Nucleus accumbens (tissue), 56 donors: ENCODE data around the gene PFKL.
"Not testable (repeated sequence)": the region's sequence is repeated elsewhere in the genome, so short reads cannot be mapped to it uniquely, and the experiment has no call there.

Experiments
- DNase-seq, 56 donors: peaks; one replicate each; lab custom pipeline; 2025; lab: John Stamatoyannopoulos, UW

The PFKL gene

GRCh38 chr21:44273046-44273445 lies 26.8 kb upstream of the PFKL start:
- no peak for DNase-seq

DNA sequence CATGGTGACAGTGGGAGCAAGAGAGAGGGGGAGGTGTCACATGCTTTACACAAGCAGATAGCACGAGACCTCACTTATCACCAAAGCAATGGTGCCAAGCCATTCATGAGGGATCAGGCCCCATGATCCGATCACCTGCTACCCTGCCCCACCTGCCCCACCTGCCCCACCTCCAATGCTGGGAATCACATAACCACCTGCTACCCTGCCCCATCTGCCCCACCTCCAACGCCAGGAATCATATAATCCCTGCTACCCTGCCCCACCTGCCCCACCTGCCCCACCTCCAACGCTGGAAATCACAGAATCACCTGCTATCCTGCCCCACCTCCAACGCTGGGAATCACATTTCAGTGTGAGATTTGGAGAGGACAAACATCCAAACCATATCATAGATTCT lies 24.8 kb upstream of the PFKL start:
- no peak for DNase-seq

GRCh38 chr21:44279354-44280260 lies 20.2 kb upstream of the PFKL start:
- no peak for DNase-seq

DNA sequence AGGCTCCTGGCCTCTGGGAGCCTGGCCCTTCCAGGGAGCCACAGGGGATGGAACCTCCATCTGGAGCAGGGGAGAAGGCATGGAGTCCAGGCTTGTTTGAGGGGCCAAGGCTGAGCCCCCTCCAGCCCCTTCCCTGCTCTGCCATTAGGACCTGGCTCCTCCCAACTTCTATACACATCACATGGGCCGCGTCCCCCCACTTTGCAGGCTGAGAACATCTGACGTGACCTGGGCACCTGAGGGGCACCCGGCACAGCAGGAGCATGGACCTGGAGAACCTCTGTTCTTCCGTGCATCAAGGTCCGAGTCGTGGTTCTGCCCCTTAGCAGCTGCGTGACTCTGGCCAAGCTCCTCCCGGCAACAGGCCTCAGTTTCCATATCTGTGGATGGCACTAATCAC lies 18.1 kb upstream of the PFKL start:
- no peak for DNase-seq

- DNase-seq, result no peak
Observed at GRCh38 chr21:44282370-44282769, 17.5 kb upstream of the PFKL start.

DNA sequence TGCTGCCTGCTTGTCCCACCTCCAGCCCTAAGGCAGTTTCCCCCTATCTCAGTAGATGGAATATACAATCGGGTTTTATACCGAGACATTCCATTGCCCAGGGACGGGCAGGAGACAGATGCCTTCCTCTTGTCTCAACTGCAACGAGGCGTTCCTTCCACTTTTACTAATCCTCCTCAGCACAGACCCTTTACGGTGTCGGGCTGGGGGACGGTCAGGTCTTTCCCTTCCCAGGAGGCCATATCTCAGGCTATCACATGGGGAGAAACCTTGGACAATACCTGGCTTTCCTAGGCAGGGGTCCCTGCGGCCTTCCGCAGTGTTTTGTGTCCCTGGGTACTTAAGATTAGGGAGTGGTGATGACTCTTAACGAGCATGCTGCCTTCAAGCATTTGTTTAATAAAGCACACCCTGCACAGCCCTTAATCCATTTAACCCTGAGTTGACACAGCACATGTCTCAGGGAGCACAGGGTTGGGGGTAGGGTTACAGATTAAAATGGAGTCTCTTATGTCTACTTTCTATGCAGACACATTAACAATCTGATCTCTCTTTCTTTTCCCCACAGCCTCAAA lies 16.6 kb upstream of the PFKL start:
- DNase-seq, result not testable (repeated sequence)

GRCh38 chr21:44283948-44284347 lies 15.9 kb upstream of the PFKL start:
- DNase-seq, result no peak

DNA sequence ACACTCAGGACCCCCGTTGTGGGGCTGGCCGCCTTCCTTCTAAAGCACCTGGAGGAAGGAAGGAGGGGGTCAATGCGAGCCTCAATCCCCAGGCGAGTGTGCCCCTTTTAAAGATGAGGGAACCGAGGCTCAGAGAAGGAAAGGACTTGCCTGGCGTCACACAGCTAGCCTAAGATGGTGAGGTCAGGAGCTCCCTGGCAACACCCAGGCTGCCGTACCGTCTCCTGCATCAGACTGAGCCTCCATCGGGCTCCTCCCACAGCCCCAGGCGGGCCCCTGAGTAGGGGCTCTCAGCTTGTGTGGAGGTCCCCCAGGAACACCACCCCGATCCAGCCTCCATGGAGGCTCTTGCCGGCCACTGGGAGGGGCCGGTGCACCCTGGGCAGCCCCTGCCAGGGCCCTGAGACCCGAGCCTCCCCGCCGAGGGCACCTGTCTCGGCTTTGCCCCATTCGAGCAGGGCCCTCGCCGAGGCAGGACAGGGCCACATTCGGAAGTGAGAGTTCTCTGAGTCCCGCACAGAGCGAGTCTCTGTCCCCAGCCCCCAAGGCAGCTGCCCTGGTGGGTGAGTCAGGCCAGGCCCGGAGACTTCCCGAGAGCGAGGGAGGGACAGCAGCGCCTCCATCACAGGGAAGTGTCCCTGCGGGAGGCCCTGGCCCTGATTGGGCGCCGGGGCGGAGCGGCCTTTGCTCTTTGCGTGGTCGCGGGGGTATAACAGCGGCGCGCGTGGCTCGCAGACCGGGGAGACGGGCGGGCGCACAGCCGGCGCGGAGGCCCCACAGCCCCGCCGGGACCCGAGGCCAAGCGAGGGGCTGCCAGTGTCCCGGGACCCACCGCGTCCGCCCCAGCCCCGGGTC lies 14.5 kb upstream of the PFKL start, which contains the start of gene AIRE:
Gene AIRE, plus strand, starts transcription at position 739 of the 855 bp plus-strand sequence. CDS start 131 bp downstream, outside the sequence.
- DNase-seq, result no peak

GRCh38 chr21:44286086-44286715 lies 13.7 kb upstream of the PFKL start:
- no peak for DNase-seq

GRCh38 chr21:44286716-44287632 lies 12.9 kb upstream of the PFKL start:
- DNase-seq, result no peak

DNA sequence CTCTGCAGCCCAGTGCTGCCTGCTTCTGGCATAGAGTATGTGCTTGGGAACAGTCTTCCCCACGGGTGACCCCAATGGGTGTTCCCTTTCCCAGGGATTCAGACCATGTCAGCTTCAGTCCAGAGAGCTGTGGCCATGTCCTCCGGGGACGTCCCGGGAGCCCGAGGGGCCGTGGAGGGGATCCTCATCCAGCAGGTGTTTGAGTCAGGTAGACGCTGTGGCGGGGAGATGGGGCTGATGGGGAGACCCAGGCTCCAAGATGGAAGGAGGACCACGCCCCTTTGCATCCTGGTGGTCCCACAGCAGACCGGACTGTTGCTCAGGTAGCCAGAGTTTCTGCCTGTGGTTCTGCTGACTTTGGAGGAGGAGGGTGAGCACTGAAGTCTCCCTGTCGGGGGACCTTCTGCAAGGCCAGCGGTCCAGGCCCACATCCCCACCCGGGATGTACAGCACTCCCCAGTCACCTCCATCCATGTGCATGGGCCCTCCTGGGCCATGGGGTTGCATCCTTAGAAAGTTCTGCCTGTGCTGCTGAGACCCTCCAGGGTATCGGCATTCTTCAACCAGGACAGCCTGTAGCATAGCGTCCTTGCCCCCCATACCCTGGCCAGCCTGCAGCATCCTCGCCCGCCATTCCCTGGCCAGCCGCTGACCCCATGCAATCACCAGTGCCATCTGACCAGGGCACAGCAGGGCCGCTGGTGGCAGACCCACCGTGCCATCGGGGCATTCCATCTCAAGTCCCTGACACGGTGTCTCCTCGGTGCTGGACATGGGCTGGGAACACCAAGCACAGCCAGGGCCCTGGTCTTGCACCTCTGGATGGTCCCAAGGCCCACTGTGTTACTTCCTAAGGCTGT lies 11.4 kb upstream of the PFKL start:
- no peak for DNase-seq

- no peak for DNase-seq
Observed at GRCh38 chr21:44289381-44290010, 10.4 kb upstream of the PFKL start.

DNA sequence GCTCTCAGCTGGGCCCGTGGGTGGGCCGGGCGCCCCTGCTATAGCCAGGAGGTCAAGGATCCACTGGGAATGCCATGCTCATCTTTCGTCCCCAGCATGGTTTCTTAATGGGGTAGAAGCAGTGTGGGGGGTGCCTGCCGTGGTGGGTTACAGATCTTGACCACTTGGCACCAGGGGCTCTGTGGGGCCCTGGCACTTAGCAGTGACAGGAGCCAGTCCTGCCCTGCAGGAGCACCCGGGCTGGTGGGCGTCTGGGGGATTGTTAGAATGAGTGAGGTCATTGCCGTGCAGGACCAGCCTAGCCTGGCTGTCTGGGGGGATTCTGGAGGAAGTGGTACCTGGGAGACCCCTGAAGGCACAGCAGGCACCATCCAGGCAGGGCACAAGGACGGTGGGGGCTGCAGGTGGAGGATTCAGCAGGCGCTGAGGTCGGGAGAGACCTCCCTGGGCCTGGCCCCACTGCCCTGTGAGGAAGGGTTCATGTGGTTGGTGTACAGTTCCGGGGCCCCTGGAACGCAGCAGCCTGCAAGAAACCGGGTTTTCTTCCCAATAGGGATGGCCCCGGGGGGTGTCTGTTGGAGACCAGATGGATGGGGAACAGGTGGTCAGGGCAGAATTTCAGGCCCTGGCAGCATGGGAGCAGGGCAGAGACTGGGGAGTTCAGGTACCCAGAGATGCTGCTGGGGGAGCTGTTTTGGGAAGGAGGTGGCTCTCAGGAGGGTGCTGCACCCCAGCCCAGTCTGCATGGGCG lies 9.4 kb upstream of the PFKL start:
- DNase-seq, result no peak

- DNase-seq, result no peak
Observed at GRCh38 chr21:44291078-44291935, 8.5 kb upstream of the PFKL start.

DNA sequence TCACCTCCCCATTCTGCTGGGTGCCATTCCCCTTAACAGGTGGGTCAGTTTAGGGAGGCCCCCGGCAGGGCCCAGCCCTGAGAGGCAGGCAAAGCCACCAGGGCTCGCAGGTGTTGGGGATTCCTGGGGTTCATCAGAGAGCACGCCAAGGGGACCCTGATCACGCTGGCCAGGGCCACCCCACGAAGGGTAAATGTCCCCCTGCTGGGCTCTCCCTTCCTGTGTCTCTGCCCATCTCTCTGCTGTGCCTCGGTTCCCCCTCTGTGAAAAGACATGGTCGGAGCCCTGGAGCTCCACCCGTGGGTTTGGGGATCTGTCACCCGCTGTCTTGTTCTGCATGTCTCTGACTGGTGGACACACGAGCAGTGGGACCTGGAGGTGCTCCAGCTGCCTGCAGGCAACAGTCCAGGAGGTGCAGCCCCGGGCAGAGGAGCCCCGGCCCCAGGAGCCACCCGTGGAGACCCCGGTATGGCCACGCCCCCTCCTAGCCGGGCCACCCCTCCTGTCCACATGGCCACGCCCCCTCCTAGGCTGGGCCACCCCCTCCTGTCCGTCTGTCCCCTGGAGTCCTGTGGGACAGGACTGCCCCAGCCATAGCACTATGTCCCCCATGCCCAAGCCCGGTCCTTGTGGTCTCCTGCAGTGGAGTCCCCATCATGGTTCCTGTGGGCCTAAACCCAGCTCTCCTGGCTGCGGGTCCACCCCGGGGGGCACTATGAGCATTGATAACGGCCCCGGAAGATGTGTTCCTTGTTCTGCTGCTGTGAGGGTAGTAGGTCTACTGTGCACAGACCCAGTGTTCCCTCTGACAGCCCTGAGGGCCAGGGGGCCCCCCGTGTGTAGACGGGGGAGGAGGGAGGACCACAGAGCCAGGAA lies 7.7 kb upstream of the PFKL start:
- no peak for DNase-seq
